WTC11 (cell line): ENCODE measurements around the gene PRRX1. TPM values are rescaled to one million over a fixed set of nuclear protein-coding genes. Genes with fewer than 3 reads are reported as not detected.

Experiments used
- ATAC-seq: fragments of 200-7000 bp; cut with Tn5 transposase; 2 replicates; pipeline ENCODE4 v1.10.0; 2021; ENCODE audit warnings: mild to moderate bottlenecking, moderate library complexity
- CTCF ChIA-PET: fragments of 300-600 bp; sonication (Branson Sonifier 250); formaldehyde crosslinking; loops from one replicate; lab custom pipeline; 2021; ENCODE audit warnings: antibody characterized with exemption; lab: Charles Lee
- POLR2A ChIA-PET: fragments of 350-600 bp; sonication (Branson Sonifier 250); formaldehyde crosslinking; loops from one replicate; lab custom pipeline; 2021; ENCODE audit warnings: antibody characterized with exemption; lab: Charles Lee
- DNase-seq: peaks from one replicate; pipeline ENCODE4 v3.0.0; 2021; ENCODE audit warnings: low spot score
- H3K27ac Mint-ChIP-seq: 2 replicates; pipeline ENCODE4 v1.8.0; 2021; ENCODE audit warnings: mixed read lengths
- H3K27me3 Mint-ChIP-seq: 2 replicates; pipeline ENCODE4 v1.8.0; 2021; ENCODE audit warnings: low read depth, mild to moderate bottlenecking, moderate library complexity, mixed read lengths
- H3K36me3 Mint-ChIP-seq: 2 replicates; pipeline ENCODE4 v1.8.0; 2021; ENCODE audit warnings: mixed read lengths
- H3K4me1 Mint-ChIP-seq: 2 replicates; pipeline ENCODE4 v1.8.0; 2022; ENCODE audit warnings: mixed read lengths
- H3K4me3 Mint-ChIP-seq: 2 replicates; pipeline ENCODE4 v1.8.0; 2021; ENCODE audit warnings: mild to moderate bottlenecking, moderate library complexity, mixed read lengths
- H3K9me3 Mint-ChIP-seq: 2 replicates; pipeline ENCODE4 v1.8.0; 2021; ENCODE audit warnings: mixed read lengths
- ATF2 ChIP-seq: sonication (generic); formaldehyde crosslinking; IDR thresholded peaks from 2 replicates; pipeline ENCODE4 v1.8.1; 2022; ENCODE audit warnings: low read depth, missing genetic modification reagents, borderline replicate concordance
- ATF3 ChIP-seq: sonication (generic); formaldehyde crosslinking; conservative IDR thresholded peaks from 2 replicates; pipeline ENCODE4 v1.8.1; 2022; ENCODE audit warnings: mild to moderate bottlenecking, missing genetic modification reagents
- E2F1 ChIP-seq: sonication (generic); formaldehyde crosslinking; IDR thresholded peaks from 2 replicates; pipeline ENCODE4 v1.8.0; 2022; ENCODE audit warnings: mild to moderate bottlenecking, missing genetic modification reagents
- E2F4 ChIP-seq: sonication (generic); formaldehyde crosslinking; IDR thresholded peaks from 2 replicates; pipeline ENCODE4 v1.8.1; 2022; ENCODE audit warnings: low read depth, mild to moderate bottlenecking, moderate library complexity, missing genetic modification reagents, borderline replicate concordance
- E2F5 ChIP-seq: sonication (generic); formaldehyde crosslinking; IDR thresholded peaks from 2 replicates; pipeline ENCODE4 v1.8.1; 2022; ENCODE audit warnings: mild to moderate bottlenecking, moderate library complexity, missing genetic modification reagents
- FOXJ3 ChIP-seq: sonication (generic); formaldehyde crosslinking; IDR thresholded peaks from 2 replicates; pipeline ENCODE4 v1.9.0; 2021; ENCODE audit warnings: missing genetic modification reagents, mild to moderate bottlenecking, borderline replicate concordance
- GABPB1 ChIP-seq: sonication (generic); formaldehyde crosslinking; IDR thresholded peaks from 2 replicates; pipeline ENCODE4 v1.8.1; 2023; ENCODE audit warnings: mild to moderate bottlenecking, missing genetic modification reagents
- GTF2I ChIP-seq: fragments of 250-450 bp; sonication (Bioruptor Pico); conservative IDR thresholded peaks from 2 replicates; pipeline ENCODE4 v1.4.0; 2021; ENCODE audit warnings: mild to moderate bottlenecking
- IRF1 ChIP-seq: sonication (generic); formaldehyde crosslinking; IDR thresholded peaks from 2 replicates; pipeline ENCODE4 v1.8.0; 2023; ENCODE audit warnings: missing genetic modification reagents
- KAT7 ChIP-seq: sonication (generic); formaldehyde crosslinking; IDR thresholded peaks from 2 replicates; pipeline ENCODE4 v1.8.1; 2023; ENCODE audit warnings: missing genetic modification reagents, mild to moderate bottlenecking, borderline replicate concordance
- MLX ChIP-seq: sonication (generic); formaldehyde crosslinking; IDR thresholded peaks from 2 replicates; pipeline ENCODE4 v1.8.1; 2023; ENCODE audit warnings: mild to moderate bottlenecking, missing genetic modification reagents, moderate library complexity
- NFATC4 ChIP-seq: fragments of 250-450 bp; sonication (Bioruptor Pico); IDR thresholded peaks from 2 replicates; pipeline ENCODE4 v1.9.0; 2021; ENCODE audit warnings: mild to moderate bottlenecking
- NFYB ChIP-seq: sonication (generic); formaldehyde crosslinking; conservative IDR thresholded peaks from 2 replicates; pipeline ENCODE4 v1.8.0; 2022; ENCODE audit warnings: low read depth, missing genetic modification reagents
- PRRX2 ChIP-seq: fragments of 250-450 bp; sonication (Bioruptor Pico); IDR thresholded peaks from 2 replicates; pipeline ENCODE4 v1.8.0; 2021; ENCODE audit warnings: mild to moderate bottlenecking
- SOX15 ChIP-seq: fragments of 250-450 bp; sonication (Bioruptor Pico); IDR thresholded peaks from 2 replicates; pipeline ENCODE4 v1.9.0; 2021; ENCODE audit warnings: mild to moderate bottlenecking
- TCF7 ChIP-seq: sonication (generic); formaldehyde crosslinking; IDR thresholded peaks from 2 replicates; pipeline ENCODE4 v1.8.0; 2022; ENCODE audit warnings: mild to moderate bottlenecking, low read depth, missing genetic modification reagents, moderate library complexity
- TEAD1 ChIP-seq: sonication (generic); formaldehyde crosslinking; IDR thresholded peaks from 2 replicates; pipeline ENCODE4 v1.8.0; 2022; ENCODE audit warnings: mild to moderate bottlenecking, missing genetic modification reagents
- ZBTB21 ChIP-seq: sonication (generic); formaldehyde crosslinking; IDR thresholded peaks from 2 replicates; pipeline ENCODE4 v1.8.1; 2023; ENCODE audit warnings: mild to moderate bottlenecking, missing genetic modification reagents, borderline replicate concordance
- ZMAT4 ChIP-seq: fragments of 250-450 bp; sonication (Bioruptor Pico); IDR thresholded peaks from 2 replicates; pipeline ENCODE4 v1.9.0; 2021; ENCODE audit warnings: mild to moderate bottlenecking
- ZNF138 ChIP-seq: sonication (generic); formaldehyde crosslinking; conservative IDR thresholded peaks from 2 replicates; pipeline ENCODE4 v1.8.1; 2022; ENCODE audit warnings: mild to moderate bottlenecking, moderate library complexity, missing genetic modification reagents
- ZNF219 ChIP-seq: sonication (generic); formaldehyde crosslinking; IDR thresholded peaks from 2 replicates; pipeline ENCODE4 v1.8.0; 2023; ENCODE audit warnings: missing genetic modification reagents, mild to moderate bottlenecking, borderline replicate concordance
- ZNF263 ChIP-seq: sonication (generic); formaldehyde crosslinking; IDR thresholded peaks from 2 replicates; pipeline ENCODE4 v1.8.1; 2022; ENCODE audit warnings: low read depth, mild to moderate bottlenecking, moderate library complexity, missing genetic modification reagents
- ZNF396 ChIP-seq: fragments of 250-450 bp; sonication (Bioruptor Pico); IDR thresholded peaks from 2 replicates; pipeline ENCODE4 v1.8.0; 2021; ENCODE audit warnings: mild to moderate bottlenecking, moderate library complexity, borderline replicate concordance
- total RNA-seq: library from RNA; stranded (reverse); gene quantifications from 3 replicates; pipeline ENCODE4 v1.2.3, GENCODE V29; 2021

Gene PRRX1
- total RNA-seq, 1 experiment from 2014 or later: 0.31 TPM

GRCh38 chr1:170716835-170717429 lies 53.0 kb downstream of the PRRX1 start (continued):
- TF ChIP-seq ATF3 (CRISPR knock-in tag): no peak
- no peak for TF ChIP-seq ZNF138 (CRISPR knock-in tag)
- TF ChIP-seq ATF2 (CRISPR knock-in tag): no peak
- no peak for TF ChIP-seq IRF1 (CRISPR knock-in tag)
- no peak for TF ChIP-seq PRRX2 (CRISPR knock-in tag)
- no peak for TF ChIP-seq ZNF263 (CRISPR knock-in tag)
- no peak for TF ChIP-seq ZNF396 (CRISPR knock-in tag)

- no peaks in the 10 kb centered on the region for H3K27me3 Mint-ChIP-seq
- H3K9me3 Mint-ChIP-seq: no peaks in the 10 kb centered on the region
- TF ChIP-seq NFYB (CRISPR knock-in tag) (no peak), ZMAT4 (CRISPR knock-in tag) (no peak)
- ATAC-seq (no peak), DNase-seq (no peak)
- no peaks in the 10 kb centered on the region for H3K36me3 Mint-ChIP-seq
- H3K27ac Mint-ChIP-seq: no peak overlapping the region
- ChIA-PET CTCF (no interaction called here), POLR2A (no interaction called here)
- H3K4me3 Mint-ChIP-seq: no peak overlapping the region
- no peaks in the 10 kb centered on the region for H3K4me1 Mint-ChIP-seq
Observed at GRCh38 chr1:170720661-170721060, 56.7 kb downstream of the PRRX1 start.

- H3K36me3 Mint-ChIP-seq: no peaks in the 10 kb centered on the region
- CTCF ChIA-PET: no interaction called here
- H3K9me3 Mint-ChIP-seq: no peaks in the 10 kb centered on the region
- TF ChIP-seq FOXJ3 (CRISPR knock-in tag): no peak
- no peak for TF ChIP-seq SOX15 (CRISPR knock-in tag)
- no peak for TF ChIP-seq ZNF219 (CRISPR knock-in tag)
- no peak for TF ChIP-seq KAT7 (CRISPR knock-in tag)
- no peak for TF ChIP-seq TCF7
- TF ChIP-seq ZNF138 (CRISPR knock-in tag): no peak
- TF ChIP-seq ZNF396 (CRISPR knock-in tag): no peak
- no peak for TF ChIP-seq E2F1 (CRISPR knock-in tag)
- no peak for TF ChIP-seq E2F4 (CRISPR knock-in tag)
- no peak for TF ChIP-seq NFATC4 (CRISPR knock-in tag)
- no peak for TF ChIP-seq GABPB1 (CRISPR knock-in tag)
- TF ChIP-seq MLX (CRISPR knock-in tag): no peak
- TF ChIP-seq TEAD1: no peak
- TF ChIP-seq ZBTB21 (CRISPR knock-in tag): no peak
- no peak for TF ChIP-seq ZNF263 (CRISPR knock-in tag)
- no peak for TF ChIP-seq GTF2I (CRISPR knock-in tag)
- TF ChIP-seq E2F5 (CRISPR knock-in tag): no peak
- TF ChIP-seq, all 79 proteins: peak for 0
- H3K27me3 Mint-ChIP-seq: peaks cover 3% of the 10 kb centered on the region; the same call in 1 of the 2 replicates
- no peak overlapping the region for H3K4me3 Mint-ChIP-seq
- H3K27ac Mint-ChIP-seq: no peak overlapping the region
- DNase-seq (no peak), ATAC-seq (no peak)
- POLR2A ChIA-PET: no interaction called here
- H3K4me1 Mint-ChIP-seq: no peaks in the 10 kb centered on the region
Observed at GRCh38 chr1:170721621-170722020, 57.7 kb downstream of the PRRX1 start.
